Measurements from ENCODE around the gene GINS1.
A peak's percentile ranks its signal among the peaks of the same experiment; 100 is the strongest.

GINS1 gene

DNA sequence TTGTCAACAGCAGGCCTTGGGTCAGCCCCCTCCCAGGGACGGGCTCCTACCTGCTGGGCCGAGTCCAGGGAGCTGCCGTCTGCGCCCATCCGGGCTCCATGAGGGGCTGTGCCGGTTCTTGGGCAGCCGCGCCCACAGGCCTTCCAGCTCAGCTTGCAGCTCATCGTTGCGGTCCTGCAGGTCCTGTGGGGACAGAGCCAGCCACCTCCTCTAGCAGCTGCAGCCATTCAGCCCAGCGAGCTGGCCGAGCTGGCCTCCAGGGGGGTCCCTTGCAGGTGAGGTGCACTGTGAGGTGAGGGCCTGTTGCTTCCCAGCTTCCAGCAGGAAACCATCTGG is 74.4 kb downstream of the GINS1 start:
- H3K4me3 ChIP-seq (ENCODE audit: control insufficient read depth, low read depth, low read length) = no peak overlapping the region
- TF ChIP-seq, protein P1, sequence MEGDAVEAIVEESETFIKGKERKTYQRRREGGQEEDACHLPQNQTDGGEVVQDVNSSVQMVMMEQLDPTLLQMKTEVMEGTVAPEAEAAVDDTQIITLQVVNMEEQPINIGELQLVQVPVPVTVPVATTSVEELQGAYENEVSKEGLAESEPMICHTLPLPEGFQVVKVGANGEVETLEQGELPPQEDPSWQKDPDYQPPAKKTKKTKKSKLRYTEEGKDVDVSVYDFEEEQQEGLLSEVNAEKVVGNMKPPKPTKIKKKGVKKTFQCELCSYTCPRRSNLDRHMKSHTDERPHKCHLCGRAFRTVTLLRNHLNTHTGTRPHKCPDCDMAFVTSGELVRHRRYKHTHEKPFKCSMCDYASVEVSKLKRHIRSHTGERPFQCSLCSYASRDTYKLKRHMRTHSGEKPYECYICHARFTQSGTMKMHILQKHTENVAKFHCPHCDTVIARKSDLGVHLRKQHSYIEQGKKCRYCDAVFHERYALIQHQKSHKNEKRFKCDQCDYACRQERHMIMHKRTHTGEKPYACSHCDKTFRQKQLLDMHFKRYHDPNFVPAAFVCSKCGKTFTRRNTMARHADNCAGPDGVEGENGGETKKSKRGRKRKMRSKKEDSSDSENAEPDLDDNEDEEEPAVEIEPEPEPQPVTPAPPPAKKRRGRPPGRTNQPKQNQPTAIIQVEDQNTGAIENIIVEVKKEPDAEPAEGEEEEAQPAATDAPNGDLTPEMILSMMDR (conservative IDR thresholded peaks at IDR 0.05; ENCODE audit: control insufficient read depth, insufficient read depth, low read depth, low read length) = no peak
- no peak for DNase-seq (ENCODE audit: low read depth)

DNA sequence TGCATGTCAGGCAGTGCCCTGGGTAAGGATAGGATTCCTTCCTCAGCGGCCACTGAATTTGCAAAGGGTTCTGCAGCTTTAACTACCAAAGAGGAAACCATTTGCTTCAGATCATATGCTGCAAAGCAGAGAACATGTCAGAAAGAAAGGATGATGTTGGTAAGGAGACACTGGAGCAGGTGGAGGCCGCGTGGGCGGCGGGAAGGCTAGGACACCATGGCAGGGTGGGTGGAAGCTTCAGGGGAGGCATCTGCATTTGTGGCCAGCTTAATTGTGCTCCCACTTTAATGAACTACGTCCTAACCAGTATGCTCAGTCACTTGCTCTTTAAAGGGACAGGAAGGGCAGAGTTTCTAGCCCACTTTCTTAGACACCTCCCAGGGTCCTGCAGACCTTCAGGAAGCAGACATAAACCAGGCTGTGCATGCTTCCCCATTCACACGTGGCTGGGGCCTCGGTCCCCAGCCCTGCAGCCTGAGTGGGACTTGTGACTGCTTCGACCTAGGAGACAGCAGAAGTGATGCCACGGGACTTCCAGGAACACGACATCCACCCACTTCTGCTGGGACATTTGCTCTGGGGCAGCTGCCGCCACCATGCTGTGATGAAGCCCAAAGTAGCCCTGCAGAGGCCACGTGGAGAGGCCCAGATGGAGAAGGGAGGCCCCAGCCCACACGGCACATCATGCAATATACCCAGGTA is 76.1 kb downstream of the GINS1 start:
- TF ChIP-seq, protein P1 (conservative IDR thresholded peaks at IDR 0.05; ENCODE audit: control insufficient read depth, insufficient read depth, low read depth, low read length) = no peak
- no peak for DNase-seq (ENCODE audit: low read depth)
- H3K4me3 ChIP-seq (ENCODE audit: control insufficient read depth, low read depth, low read length) = no peak overlapping the region

DNA sequence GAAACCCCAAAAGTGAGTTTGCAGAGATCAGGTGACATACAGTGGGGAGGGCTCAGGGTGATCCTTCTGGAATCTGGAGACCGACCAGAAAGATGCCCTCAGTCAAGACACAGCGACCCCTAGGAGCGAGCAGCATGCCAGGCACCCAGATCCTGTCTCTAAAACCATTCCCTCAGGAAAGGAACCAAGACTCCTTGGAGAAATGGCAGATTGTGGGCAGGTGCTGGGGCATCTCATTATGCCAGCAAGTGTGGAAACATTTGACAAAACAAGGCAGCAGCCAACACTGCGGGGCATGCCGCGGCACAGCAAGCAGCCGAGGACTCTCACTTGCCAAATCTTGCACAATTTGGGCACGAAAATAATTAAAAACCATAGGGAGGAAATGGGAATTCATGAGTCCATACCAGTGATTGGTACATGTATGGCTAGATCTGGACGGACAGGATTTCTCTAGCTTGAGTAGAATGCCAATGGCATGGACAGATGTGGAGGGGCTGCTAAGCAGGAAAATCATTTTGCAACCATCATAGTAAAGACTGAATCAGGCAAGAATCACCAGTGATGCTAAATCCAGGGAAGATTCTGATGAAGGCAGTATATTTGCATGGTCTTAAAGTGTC is 76.9 kb downstream of the GINS1 start:
- H3K4me3 ChIP-seq (ENCODE audit: control insufficient read depth, low read depth, low read length) = no peak overlapping the region
- DNase-seq (ENCODE audit: low read depth) = no peak
- TF ChIP-seq, protein P1 (conservative IDR thresholded peaks at IDR 0.05; ENCODE audit: control insufficient read depth, insufficient read depth, low read depth, low read length) = no peak

DNA sequence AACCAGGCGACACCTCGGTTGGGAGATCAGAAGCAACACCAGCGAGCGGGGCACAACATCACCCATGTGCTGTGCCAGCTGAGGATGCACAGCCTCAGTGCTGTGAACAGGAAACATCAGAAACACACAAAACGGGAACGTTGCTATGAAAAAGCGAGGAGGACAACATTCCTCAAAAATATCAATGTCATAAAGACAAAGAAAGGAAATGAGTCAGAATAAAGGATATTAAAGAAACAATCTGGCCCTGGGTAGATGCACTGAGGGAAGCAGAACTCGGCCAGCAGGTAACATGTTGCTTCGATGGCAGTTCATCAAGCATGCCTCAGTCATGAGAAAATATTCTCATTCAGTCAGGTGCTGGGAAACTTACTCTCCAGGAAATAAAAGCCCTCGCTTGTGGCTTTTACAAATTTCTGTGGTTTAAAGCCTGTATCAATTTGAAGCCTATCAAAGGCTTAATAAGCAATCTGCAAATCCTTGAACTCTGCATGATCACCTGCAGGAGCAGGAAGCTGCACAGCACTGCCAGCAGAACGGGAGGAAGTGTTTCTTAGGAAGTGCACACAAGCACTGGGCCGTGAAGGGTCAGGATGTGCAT is 77.5 kb downstream of the GINS1 start:
- no peak for DNase-seq (ENCODE audit: low read depth)
- TF ChIP-seq, protein P1 (conservative IDR thresholded peaks at IDR 0.05; ENCODE audit: control insufficient read depth, insufficient read depth, low read depth, low read length) = no peak
- no peak overlapping the region for H3K4me3 ChIP-seq (ENCODE audit: control insufficient read depth, low read depth, low read length)

DNA sequence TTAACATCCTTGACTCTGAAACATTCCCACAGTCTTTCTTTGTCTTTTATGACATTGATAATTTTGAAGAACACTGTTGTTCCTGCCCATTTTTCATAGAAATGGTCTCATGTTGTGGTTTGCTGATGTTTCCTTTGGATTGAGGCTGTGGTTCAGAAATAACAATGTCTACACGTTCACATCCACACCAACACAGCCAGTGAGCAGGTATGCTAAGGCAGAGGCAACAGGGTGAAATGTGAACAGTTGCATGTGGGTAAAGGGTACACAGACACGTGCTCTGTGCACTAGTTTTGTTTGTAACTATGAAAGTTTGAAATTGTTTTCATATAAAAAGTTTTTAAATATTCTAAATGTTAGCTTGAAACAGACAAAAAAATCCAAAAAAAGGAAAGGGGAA is 78.4 kb downstream of the GINS1 start:
- no peak for DNase-seq (ENCODE audit: low read depth)
- no peak overlapping the region for H3K4me3 ChIP-seq (ENCODE audit: control insufficient read depth, low read depth, low read length)
- TF ChIP-seq, protein P1 (conservative IDR thresholded peaks at IDR 0.05; ENCODE audit: control insufficient read depth, insufficient read depth, low read depth, low read length) = no peak

DNA sequence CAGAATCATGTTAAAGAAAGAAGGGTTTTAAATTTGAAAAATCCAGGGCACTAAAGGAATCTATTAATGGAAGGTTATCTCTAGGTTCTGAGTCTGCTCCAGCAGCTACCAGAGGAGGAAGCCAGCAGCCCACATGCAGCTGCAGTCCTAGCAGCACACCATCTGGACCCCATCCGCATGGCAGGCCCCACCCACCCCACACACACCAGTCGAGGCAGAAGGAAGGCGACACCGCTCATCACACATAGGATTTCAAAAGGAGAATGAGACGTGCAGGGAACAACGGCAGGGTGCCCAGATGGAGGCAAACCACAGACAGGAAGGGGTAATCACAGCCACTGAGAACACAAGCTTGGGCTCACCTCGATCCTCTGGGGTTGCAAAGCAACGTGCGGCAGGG is 78.9 kb downstream of the GINS1 start:
- H3K4me3 ChIP-seq (ENCODE audit: control insufficient read depth, low read depth, low read length) = no peak overlapping the region
- TF ChIP-seq, protein P1 (conservative IDR thresholded peaks at IDR 0.05; ENCODE audit: control insufficient read depth, insufficient read depth, low read depth, low read length) = no peak
- peak; percentile 45 for DNase-seq (ENCODE audit: low read depth)

Data from fibroblast of mammary gland (primary cell).